Measurements from ENCODE around the gene RALGPS2.
"Not testable (repeated sequence)": the region's sequence is repeated elsewhere in the genome, so short reads cannot be mapped to it uniquely, and the experiment has no call there.

The RALGPS2 gene

GRCh38 chr1:178846306-178846705, 121.3 kb downstream of the RALGPS2 start:
- H3K4me3 ChIP-seq (ENCODE audit: low read depth in 1 of 2, low read length in 1 of 2) = no peak overlapping the region
- H3K9me3 ChIP-seq = no peaks in the 10 kb centered on the region
- no peaks in the 10 kb centered on the region for H3K36me3 ChIP-seq
- TF ChIP-seq, protein P1, sequence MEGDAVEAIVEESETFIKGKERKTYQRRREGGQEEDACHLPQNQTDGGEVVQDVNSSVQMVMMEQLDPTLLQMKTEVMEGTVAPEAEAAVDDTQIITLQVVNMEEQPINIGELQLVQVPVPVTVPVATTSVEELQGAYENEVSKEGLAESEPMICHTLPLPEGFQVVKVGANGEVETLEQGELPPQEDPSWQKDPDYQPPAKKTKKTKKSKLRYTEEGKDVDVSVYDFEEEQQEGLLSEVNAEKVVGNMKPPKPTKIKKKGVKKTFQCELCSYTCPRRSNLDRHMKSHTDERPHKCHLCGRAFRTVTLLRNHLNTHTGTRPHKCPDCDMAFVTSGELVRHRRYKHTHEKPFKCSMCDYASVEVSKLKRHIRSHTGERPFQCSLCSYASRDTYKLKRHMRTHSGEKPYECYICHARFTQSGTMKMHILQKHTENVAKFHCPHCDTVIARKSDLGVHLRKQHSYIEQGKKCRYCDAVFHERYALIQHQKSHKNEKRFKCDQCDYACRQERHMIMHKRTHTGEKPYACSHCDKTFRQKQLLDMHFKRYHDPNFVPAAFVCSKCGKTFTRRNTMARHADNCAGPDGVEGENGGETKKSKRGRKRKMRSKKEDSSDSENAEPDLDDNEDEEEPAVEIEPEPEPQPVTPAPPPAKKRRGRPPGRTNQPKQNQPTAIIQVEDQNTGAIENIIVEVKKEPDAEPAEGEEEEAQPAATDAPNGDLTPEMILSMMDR (IDR thresholded peaks at IDR 0.05) = no peak
- H3K27me3 ChIP-seq = no peaks in the 10 kb centered on the region
- no peaks in the 10 kb centered on the region for H3K4me1 ChIP-seq (ENCODE audit: control insufficient read depth in 1 of 2, insufficient read depth in 1 of 2, low read depth in 1 of 2, low read length in 1 of 2)
- no peak overlapping the region for H3K27ac ChIP-seq

- Histone ChIP-seq H3K4me1 (ENCODE audit: control insufficient read depth in 1 of 2, insufficient read depth in 1 of 2, low read depth in 1 of 2, low read length in 1 of 2) (no peaks in the 10 kb centered on the region), H3K9me3 (no peaks in the 10 kb centered on the region), H3K36me3 (peaks cover 4% of the 10 kb centered on the region), H3K27ac (no peak overlapping the region), H3K4me3 (ENCODE audit: low read depth in 1 of 2, low read length in 1 of 2) (no peak overlapping the region), H3K27me3 (no peaks in the 10 kb centered on the region)
- TF ChIP-seq, protein P1 (IDR thresholded peaks at IDR 0.05) = no peak
Observed at GRCh38 chr1:178847396-178847849, 122.4 kb downstream of the RALGPS2 start.

- H3K27me3 ChIP-seq; H3K9me3 ChIP-seq; H3K4me3 ChIP-seq (ENCODE audit: low read depth in 1 of 2, low read length in 1 of 2); H3K36me3 ChIP-seq; H3K27ac ChIP-seq; H3K4me1 ChIP-seq (ENCODE audit: control insufficient read depth in 1 of 2, insufficient read depth in 1 of 2, low read depth in 1 of 2, low read length in 1 of 2): not testable (repeated sequence)
Observed at GRCh38 chr1:178847919-178848318, 122.9 kb downstream of the RALGPS2 start.

DNA sequence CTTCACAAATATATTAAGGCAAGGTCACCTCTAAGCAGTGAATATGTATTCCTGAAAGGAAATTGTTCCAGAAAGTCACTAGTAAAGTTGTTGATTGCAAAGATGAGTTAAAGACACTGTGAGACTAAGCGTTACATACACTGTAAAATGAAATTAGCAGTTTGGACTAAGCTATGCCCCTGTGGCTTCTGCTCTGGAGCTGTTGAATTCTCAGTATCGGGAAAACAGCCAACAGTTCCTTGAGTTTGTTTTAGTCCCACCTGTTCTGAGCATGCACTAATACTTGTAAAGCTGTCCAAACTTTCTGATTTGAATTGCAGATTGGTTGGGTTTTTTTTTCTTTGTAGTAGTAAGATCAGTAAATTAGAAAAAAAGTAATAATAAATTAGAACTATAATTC, 124.9 kb downstream of the RALGPS2 start:
- TF ChIP-seq, protein P1 (IDR thresholded peaks at IDR 0.05) = no peak
- Histone ChIP-seq H3K36me3 (peaks cover 10% of the 10 kb centered on the region), H3K4me1 (ENCODE audit: control insufficient read depth in 1 of 2, insufficient read depth in 1 of 2, low read depth in 1 of 2, low read length in 1 of 2) (no peaks in the 10 kb centered on the region), H3K27me3 (no peaks in the 10 kb centered on the region), H3K27ac (no peak overlapping the region), H3K4me3 (ENCODE audit: low read depth in 1 of 2, low read length in 1 of 2) (no peak overlapping the region), H3K9me3 (no peaks in the 10 kb centered on the region)

DNA sequence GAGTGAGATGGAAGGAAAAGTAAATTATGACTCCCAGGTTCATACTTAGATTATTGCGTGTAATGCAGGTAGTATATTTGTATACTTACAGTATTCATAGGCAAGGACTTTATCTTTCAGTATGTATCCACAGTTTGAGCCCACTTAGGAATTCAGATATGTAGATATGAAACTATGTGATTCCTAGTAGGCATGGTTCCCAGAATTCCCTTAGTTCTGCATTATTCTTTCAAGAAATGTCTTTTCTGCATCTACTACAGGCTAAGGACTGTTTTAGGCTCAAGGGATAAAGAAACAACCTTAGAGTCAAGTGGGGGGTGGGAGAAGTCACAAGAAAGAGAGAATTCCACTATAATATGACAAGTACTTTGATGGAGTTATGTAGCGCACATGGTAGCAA, 132.1 kb downstream of the RALGPS2 start:
- H3K27me3 ChIP-seq = no peaks in the 10 kb centered on the region
- no peak overlapping the region for H3K27ac ChIP-seq
- peaks cover 12% of the 10 kb centered on the region for H3K36me3 ChIP-seq
- H3K4me3 ChIP-seq (ENCODE audit: low read depth in 1 of 2, low read length in 1 of 2) = no peak overlapping the region
- TF ChIP-seq, protein P1 (IDR thresholded peaks at IDR 0.05) = no peak
- H3K9me3 ChIP-seq = no peaks in the 10 kb centered on the region
- no peaks in the 10 kb centered on the region for H3K4me1 ChIP-seq (ENCODE audit: control insufficient read depth in 1 of 2, insufficient read depth in 1 of 2, low read depth in 1 of 2, low read length in 1 of 2)

DNA sequence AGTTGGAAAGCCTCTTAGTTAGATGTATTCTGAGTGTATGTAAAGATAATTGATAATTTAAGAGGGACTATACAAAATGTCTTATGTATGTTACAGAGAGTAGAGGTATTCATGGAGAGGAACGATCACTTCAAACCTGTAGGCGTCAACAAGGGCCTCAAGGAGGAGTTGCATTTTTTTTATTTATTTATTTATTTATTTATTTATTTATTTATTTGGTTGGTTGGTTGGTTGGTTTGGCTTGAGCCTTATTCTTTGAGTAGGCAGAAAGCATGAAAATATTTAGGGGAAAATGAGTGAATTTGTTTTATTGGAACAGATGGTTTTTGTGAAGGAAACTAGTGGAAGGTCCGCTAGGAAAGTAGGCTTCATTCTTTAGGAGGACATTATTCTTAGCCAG, 137.4 kb downstream of the RALGPS2 start:
- H3K27ac ChIP-seq = no peak overlapping the region
- H3K36me3 ChIP-seq = peaks cover 3% of the 10 kb centered on the region
- no peaks in the 10 kb centered on the region for H3K27me3 ChIP-seq
- H3K4me3 ChIP-seq (ENCODE audit: low read depth in 1 of 2, low read length in 1 of 2) = no peak overlapping the region
- TF ChIP-seq, protein P1 (IDR thresholded peaks at IDR 0.05) = no peak
- no peaks in the 10 kb centered on the region for H3K9me3 ChIP-seq
- no peaks in the 10 kb centered on the region for H3K4me1 ChIP-seq (ENCODE audit: control insufficient read depth in 1 of 2, insufficient read depth in 1 of 2, low read depth in 1 of 2, low read length in 1 of 2)

All from neutrophil (primary cell).